Measurements from ENCODE around the gene MAP2K6. TPM values are rescaled to one million over a fixed set of nuclear protein-coding genes. Genes with fewer than 3 reads are reported as not detected.

MAP2K6 gene
- total RNA-seq, 1 experiment from 2014 or later: 43.0 TPM

GRCh38 chr17:69572747-69573146 lies 158.2 kb downstream of the MAP2K6 start:
- CTCF ChIA-PET: no interaction called here
- H3K4me3 Mint-ChIP-seq: no peak overlapping the region

GRCh38 chr17:69573396-69573795 lies 158.9 kb downstream of the MAP2K6 start:
- peaks cover 30% of the 10 kb centered on the region for H3K4me1 Mint-ChIP-seq
- no peaks in the 10 kb centered on the region for H3K9me3 Mint-ChIP-seq
- no peak overlapping the region for H3K4me3 Mint-ChIP-seq
- ChIA-PET POLR2A (no interaction called here), CTCF (no interaction called here)
- no peak for DNase-seq (ENCODE audit: low spot score)
- no peak overlapping the region for H3K27ac Mint-ChIP-seq
- H3K36me3 Mint-ChIP-seq: no peaks in the 10 kb centered on the region
- peaks cover 11% of the 10 kb centered on the region for H3K27me3 Mint-ChIP-seq (ENCODE audit: low read depth)
- ATAC-seq: no peak
- TF ChIP-seq MAX (CRISPR knock-in tag; IDR thresholded peaks at IDR 0.05) (no peak), SP1 (CRISPR knock-in tag; conservative IDR thresholded peaks at IDR 0.05) (no peak), JAZF1 (CRISPR knock-in tag; IDR thresholded peaks at IDR 0.05) (no peak), RORB (CRISPR knock-in tag; IDR thresholded peaks at IDR 0.05) (no peak), FOXP4 (CRISPR knock-in tag; IDR thresholded peaks at IDR 0.05) (no peak), ZNF263 (CRISPR knock-in tag; IDR thresholded peaks at IDR 0.05; ENCODE audit: low read depth) (no peak), ATF2 (CRISPR knock-in tag; IDR thresholded peaks at IDR 0.05; ENCODE audit: borderline replicate concordance, low read depth) (no peak), RELA (CRISPR knock-in tag; IDR thresholded peaks at IDR 0.05; ENCODE audit: borderline replicate concordance) (no peak), MXD4 (CRISPR knock-in tag; IDR thresholded peaks at IDR 0.05; ENCODE audit: borderline replicate concordance) (no peak), ZBTB21 (CRISPR knock-in tag; IDR thresholded peaks at IDR 0.05; ENCODE audit: borderline replicate concordance) (no peak), E2F1 (CRISPR knock-in tag; IDR thresholded peaks at IDR 0.05) (no peak)

More at GRCh38 chr17:69572747-69573146, 158.2 kb downstream of the MAP2K6 start:
- Mint-ChIP-seq H3K36me3 (no peaks in the 10 kb centered on the region), H3K4me1 (peaks cover 30% of the 10 kb centered on the region), H3K27me3 (ENCODE audit: low read depth) (peaks cover 11% of the 10 kb centered on the region), H3K9me3 (no peaks in the 10 kb centered on the region), H3K27ac (no peak overlapping the region)
- TF ChIP-seq NFYB (CRISPR knock-in tag; conservative IDR thresholded peaks at IDR 0.05; ENCODE audit: low read depth): no peak
- no peak for TF ChIP-seq OVOL2 (CRISPR knock-in tag; IDR thresholded peaks at IDR 0.05; ENCODE audit: borderline replicate concordance)
- no peak for TF ChIP-seq ZNF281 (CRISPR knock-in tag; IDR thresholded peaks at IDR 0.05)
- no peak for TF ChIP-seq MXD4 (CRISPR knock-in tag; IDR thresholded peaks at IDR 0.05; ENCODE audit: borderline replicate concordance)
- TF ChIP-seq SMAD4 (CRISPR knock-in tag; IDR thresholded peaks at IDR 0.05): no peak
- no peak for TF ChIP-seq SOX15 (CRISPR knock-in tag; IDR thresholded peaks at IDR 0.05)
- no peak for TF ChIP-seq NR3C1 (CRISPR knock-in tag; conservative IDR thresholded peaks at IDR 0.05; ENCODE audit: low read depth)
- TF ChIP-seq NR1H2 (CRISPR knock-in tag; IDR thresholded peaks at IDR 0.05): no peak
- no peak for TF ChIP-seq USF1 (CRISPR knock-in tag; IDR thresholded peaks at IDR 0.05)
- no peak for TF ChIP-seq ZNF423 (CRISPR knock-in tag; IDR thresholded peaks at IDR 0.05)
- no peak for TF ChIP-seq ZNF425 (CRISPR knock-in tag; conservative IDR thresholded peaks at IDR 0.05)
- TF ChIP-seq ATF1 (CRISPR knock-in tag; IDR thresholded peaks at IDR 0.05): no peak
- no peak for TF ChIP-seq KAT7 (CRISPR knock-in tag; IDR thresholded peaks at IDR 0.05; ENCODE audit: borderline replicate concordance)
- TF ChIP-seq ZNF138 (CRISPR knock-in tag; conservative IDR thresholded peaks at IDR 0.05): no peak
- no peak for TF ChIP-seq ZNF219 (CRISPR knock-in tag; IDR thresholded peaks at IDR 0.05; ENCODE audit: borderline replicate concordance)
- TF ChIP-seq RORB (CRISPR knock-in tag; IDR thresholded peaks at IDR 0.05): no peak
- TF ChIP-seq GRHL2 (CRISPR knock-in tag; IDR thresholded peaks at IDR 0.05; ENCODE audit: insufficient replicate concordance, severe bottlenecking): no peak
- DNase-seq (ENCODE audit: low spot score): no peak
- POLR2A ChIA-PET: no interaction called here
- no peak for ATAC-seq
